OCI-LY1 (cell line): ENCODE results near the gene JUP.

Experiments used
- H2AFZ ChIP-seq: fragments of 200-600 bp; sonication (generic), shearing (Covaris generic); 2 replicates; pipeline ENCODE4 v1.6.0; 2014; ENCODE audit warnings: antibody characterized with exemption, mild to moderate bottlenecking, low read length
- H3F3A ChIP-seq: fragments of 200-600 bp; sonication (generic), shearing (Covaris generic); 2 replicates; pipeline ENCODE4 v1.6.0; 2014; ENCODE audit warnings: mild to moderate bottlenecking, antibody characterized with exemption, low read length, moderate library complexity; ENCODE audit not compliant: insufficient read depth
- H3K27ac ChIP-seq: fragments of 200-600 bp; sonication (generic); 2 replicates; pipeline ENCODE4 v1.5.1; 2014; ENCODE audit warnings: low read length, mixed run types, mild to moderate bottlenecking, low read depth; ENCODE audit not compliant: poor library complexity, severe bottlenecking
- H3K27me3 ChIP-seq: fragments of 200-600 bp; sonication (generic); 2 replicates; pipeline ENCODE4 v1.6.0; 2014; ENCODE audit warnings: antibody characterized with exemption, mild to moderate bottlenecking, low read length, moderate library complexity; ENCODE audit not compliant: insufficient read depth
- H3K36me3 ChIP-seq: fragments of 200-600 bp; sonication (generic); 2 replicates; pipeline ENCODE4 v1.6.1; 2014; ENCODE audit warnings: mild to moderate bottlenecking, antibody characterized with exemption, low read length, moderate library complexity, mixed read lengths; ENCODE audit not compliant: insufficient read depth
- H3K4me1 ChIP-seq: fragments of 200-600 bp; sonication (generic); 2 replicates; pipeline ENCODE4 v1.5.1; 2014; ENCODE audit warnings: mild to moderate bottlenecking, low read length, moderate library complexity; ENCODE audit not compliant: insufficient read depth, severe bottlenecking
- H3K4me2 ChIP-seq: fragments of 200-600 bp; sonication (generic), shearing (Covaris generic); 2 replicates; pipeline ENCODE4 v1.6.1; 2014; ENCODE audit warnings: low read length
- H3K4me3 ChIP-seq: fragments of 200-600 bp; sonication (generic); 2 replicates; pipeline ENCODE4 v1.5.1; 2014; ENCODE audit warnings: low read length, low read depth, mild to moderate bottlenecking, mixed read lengths; ENCODE audit not compliant: poor library complexity, severe bottlenecking
- H3K79me2 ChIP-seq: fragments of 200-600 bp; shearing (Covaris generic); 2 replicates; pipeline ENCODE4 v1.6.1; 2016; ENCODE audit warnings: mixed run types, low read length, mixed read lengths; ENCODE audit not compliant: insufficient read depth
- H3K9ac ChIP-seq: fragments of 200-600 bp; sonication (generic), shearing (Covaris generic); 2 replicates; pipeline ENCODE4 v1.6.1; 2014; ENCODE audit warnings: mild to moderate bottlenecking, low read length, mixed read lengths
- H3K9me2 ChIP-seq: fragments of 200-600 bp; sonication (generic), shearing (Covaris generic); 2 replicates; pipeline ENCODE4 v1.6.1; 2014; ENCODE audit warnings: low read depth, mild to moderate bottlenecking, low read length, mixed read lengths
- H3K9me3 ChIP-seq: fragments of 200-600 bp; shearing (Covaris generic); 2 replicates; pipeline ENCODE4 v1.6.1; 2014; ENCODE audit warnings: low read length, mixed read lengths
- H4K20me1 ChIP-seq: fragments of 200-600 bp; sonication (generic), shearing (Covaris generic); 2 replicates; pipeline ENCODE4 v1.6.0; 2016; ENCODE audit warnings: mild to moderate bottlenecking, low read length; ENCODE audit not compliant: insufficient read depth
- EZH2 ChIP-seq: fragments of 200-600 bp; sonication (generic), shearing (Covaris generic); IDR thresholded peaks from 2 replicates; pipeline ENCODE4 v1.8.0; 2017; ENCODE audit warnings: borderline replicate concordance, mixed run types, mild to moderate bottlenecking, antibody characterized with exemption, low read length, moderate library complexity, mixed read lengths
- TF ChIP-seq, protein P1 (sequence below): fragments of 200-600 bp; sonication (generic), shearing (Covaris generic); IDR thresholded peaks from 2 replicates; pipeline ENCODE4 v1.5.1; 2017; ENCODE audit warnings: mild to moderate bottlenecking, antibody characterized with exemption, low read length, moderate library complexity, mixed read lengths

The JUP gene

GRCh38 chr17:41762841-41763240 is 23.7 kb downstream of the JUP start:
- H3K9me2 ChIP-seq = no peaks in the 10 kb centered on the region
- no peaks in the 10 kb centered on the region for H3K4me1 ChIP-seq
- H3F3A ChIP-seq = no peaks in the 10 kb centered on the region
- H3K9ac ChIP-seq = no peak overlapping the region
- no peak overlapping the region for H3K4me2 ChIP-seq
- H3K27ac ChIP-seq = no peak overlapping the region
- no peaks in the 10 kb centered on the region for H3K79me2 ChIP-seq
- H3K36me3 ChIP-seq = peaks cover 30% of the 10 kb centered on the region
- H4K20me1 ChIP-seq = no peaks in the 10 kb centered on the region
- H3K27me3 ChIP-seq = no peaks in the 10 kb centered on the region
- H3K9me3 ChIP-seq = no peaks in the 10 kb centered on the region
- H2AFZ ChIP-seq = no peak overlapping the region
- TF ChIP-seq, protein P1, sequence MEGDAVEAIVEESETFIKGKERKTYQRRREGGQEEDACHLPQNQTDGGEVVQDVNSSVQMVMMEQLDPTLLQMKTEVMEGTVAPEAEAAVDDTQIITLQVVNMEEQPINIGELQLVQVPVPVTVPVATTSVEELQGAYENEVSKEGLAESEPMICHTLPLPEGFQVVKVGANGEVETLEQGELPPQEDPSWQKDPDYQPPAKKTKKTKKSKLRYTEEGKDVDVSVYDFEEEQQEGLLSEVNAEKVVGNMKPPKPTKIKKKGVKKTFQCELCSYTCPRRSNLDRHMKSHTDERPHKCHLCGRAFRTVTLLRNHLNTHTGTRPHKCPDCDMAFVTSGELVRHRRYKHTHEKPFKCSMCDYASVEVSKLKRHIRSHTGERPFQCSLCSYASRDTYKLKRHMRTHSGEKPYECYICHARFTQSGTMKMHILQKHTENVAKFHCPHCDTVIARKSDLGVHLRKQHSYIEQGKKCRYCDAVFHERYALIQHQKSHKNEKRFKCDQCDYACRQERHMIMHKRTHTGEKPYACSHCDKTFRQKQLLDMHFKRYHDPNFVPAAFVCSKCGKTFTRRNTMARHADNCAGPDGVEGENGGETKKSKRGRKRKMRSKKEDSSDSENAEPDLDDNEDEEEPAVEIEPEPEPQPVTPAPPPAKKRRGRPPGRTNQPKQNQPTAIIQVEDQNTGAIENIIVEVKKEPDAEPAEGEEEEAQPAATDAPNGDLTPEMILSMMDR = no peak
- TF ChIP-seq EZH2 = no peak
- no peak overlapping the region for H3K4me3 ChIP-seq

DNA sequence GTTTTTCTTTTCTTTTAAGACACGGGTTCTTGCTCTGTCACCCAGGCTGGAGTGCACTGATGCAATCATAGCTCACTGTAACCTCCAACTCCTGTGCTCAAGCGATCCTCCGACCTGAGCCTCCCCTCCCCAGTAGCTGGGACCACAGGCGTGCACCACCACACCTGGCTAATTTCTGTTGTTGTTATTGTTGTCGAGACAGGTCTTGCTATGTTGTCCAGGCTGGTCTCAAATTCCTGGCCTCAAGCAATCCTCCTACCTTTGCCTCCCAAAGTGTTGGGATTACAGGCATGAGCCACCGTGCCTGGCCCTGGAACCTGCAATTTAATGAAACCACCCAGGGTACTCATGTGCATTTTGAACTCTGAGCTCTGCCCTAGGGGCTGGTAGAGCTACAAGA is 24.1 kb downstream of the JUP start:
- no peak overlapping the region for H3K9ac ChIP-seq
- H3K9me2 ChIP-seq = no peaks in the 10 kb centered on the region
- H3K4me1 ChIP-seq = no peaks in the 10 kb centered on the region
- no peaks in the 10 kb centered on the region for H3F3A ChIP-seq
- no peaks in the 10 kb centered on the region for H4K20me1 ChIP-seq
- TF ChIP-seq EZH2 = no peak
- TF ChIP-seq, protein P1 = no peak
- peaks cover 30% of the 10 kb centered on the region for H3K36me3 ChIP-seq
- no peaks in the 10 kb centered on the region for H3K27me3 ChIP-seq
- no peaks in the 10 kb centered on the region for H3K79me2 ChIP-seq
- no peak overlapping the region for H3K4me2 ChIP-seq
- H3K4me3 ChIP-seq = no peak overlapping the region
- no peak overlapping the region for H3K27ac ChIP-seq
- H2AFZ ChIP-seq = no peak overlapping the region
- H3K9me3 ChIP-seq = no peaks in the 10 kb centered on the region

GRCh38 chr17:41760878-41761277 is 25.6 kb downstream of the JUP start:
- Histone ChIP-seq H4K20me1 (no peaks in the 10 kb centered on the region), H3K79me2 (no peaks in the 10 kb centered on the region), H3F3A (no peaks in the 10 kb centered on the region), H3K4me2 (no peak overlapping the region), H3K9me3 (no peaks in the 10 kb centered on the region), H2AFZ (no peak overlapping the region), H3K4me1 (no peaks in the 10 kb centered on the region), H3K27ac (no peak overlapping the region), H3K9ac (no peak overlapping the region), H3K4me3 (no peak overlapping the region), H3K9me2 (no peaks in the 10 kb centered on the region), H3K36me3 (peaks cover 25% of the 10 kb centered on the region), H3K27me3 (no peaks in the 10 kb centered on the region)
- TF ChIP-seq, protein P1 = no peak
- no peak for TF ChIP-seq EZH2
